GM21717 (cell line): ENCODE measurements around the gene FABP3.

Experiments
- ATAC-seq: cut with Tn5 transposase; IDR thresholded peaks from one replicate; pipeline ENCODE4 v1.9.1; 2021; ENCODE audit warnings: mild to moderate bottlenecking, moderate library complexity; ENCODE audit not compliant: unreplicated experiment

The FABP3 gene

DNA sequence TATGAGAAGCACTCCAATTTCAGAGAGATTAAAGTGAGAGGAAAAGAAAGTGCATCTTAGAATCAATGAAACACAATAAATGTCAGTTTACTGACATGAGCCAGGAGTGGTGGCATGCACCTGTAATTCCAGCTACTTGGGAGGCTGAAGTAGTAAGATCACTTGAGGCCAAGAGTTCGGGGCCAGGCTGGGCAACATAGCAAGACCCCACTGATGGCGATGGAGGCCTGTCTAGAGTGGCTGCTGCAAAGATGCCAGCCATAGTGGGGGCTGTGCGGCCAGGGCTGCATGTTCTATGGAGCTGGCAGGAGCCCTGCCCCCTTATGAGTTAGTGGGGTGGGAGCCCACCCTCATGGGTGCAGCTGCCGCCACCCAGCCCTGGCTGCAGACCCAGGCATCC, 48.8 kb downstream of the FABP3 start:
- ATAC-seq: no peak

DNA sequence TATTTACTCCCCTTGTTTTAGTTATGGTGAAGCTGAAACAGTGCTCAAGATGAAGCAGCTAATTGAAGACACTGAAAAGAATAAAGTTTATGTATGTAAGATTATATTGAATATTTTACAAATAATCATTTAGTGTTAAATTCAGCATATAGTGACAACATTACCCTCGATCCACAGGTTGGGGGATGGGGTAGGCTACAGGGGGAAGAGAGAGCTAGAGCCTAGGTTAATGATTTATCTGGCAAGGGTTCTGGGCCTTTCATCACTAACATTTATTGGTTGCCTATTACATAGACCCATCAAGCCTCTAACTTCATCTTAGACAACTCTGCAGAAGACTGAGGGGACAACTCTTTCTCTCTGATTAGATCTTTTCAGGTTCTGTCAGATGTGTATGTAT, 54.7 kb downstream of the FABP3 start:
- ATAC-seq: no peak

DNA sequence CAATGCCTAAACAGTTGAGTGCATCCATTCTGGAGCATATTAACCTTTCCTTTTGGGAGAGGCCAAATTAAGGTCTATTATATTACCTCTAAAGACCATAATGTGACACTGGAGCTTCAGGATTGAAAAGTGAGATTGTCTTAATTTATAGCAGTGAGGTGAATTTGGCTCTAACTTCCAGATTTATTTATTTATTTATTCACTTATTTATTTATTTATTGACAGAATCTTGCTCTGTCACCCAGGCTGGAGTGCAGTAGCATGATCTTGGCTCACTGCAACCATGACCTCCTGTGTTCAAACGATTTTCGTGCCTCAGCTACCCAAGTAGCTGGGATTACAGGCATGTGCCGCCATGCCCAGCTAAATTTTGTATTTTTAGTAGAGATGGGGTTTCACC, 57.0 kb downstream of the FABP3 start:
- ATAC-seq: no peak
